PC-9 (cell line): Measurements from ENCODE around the gene ITGB3.

Experiments used
- EZH2 ChIP-seq: fragments of 200-600 bp; sonication (generic); IDR thresholded peaks from 2 replicates; pipeline ENCODE4 v1.8.0; 2017; ENCODE audit warnings: antibody characterized with exemption, low read depth
- TF ChIP-seq, protein P1 (sequence below): fragments of 200-600 bp; sonication (generic); conservative IDR thresholded peaks from 2 replicates; pipeline ENCODE4 v1.6.1; 2017; ENCODE audit warnings: mixed run types, antibody characterized with exemption, mild to moderate bottlenecking, moderate library complexity

DNA sequence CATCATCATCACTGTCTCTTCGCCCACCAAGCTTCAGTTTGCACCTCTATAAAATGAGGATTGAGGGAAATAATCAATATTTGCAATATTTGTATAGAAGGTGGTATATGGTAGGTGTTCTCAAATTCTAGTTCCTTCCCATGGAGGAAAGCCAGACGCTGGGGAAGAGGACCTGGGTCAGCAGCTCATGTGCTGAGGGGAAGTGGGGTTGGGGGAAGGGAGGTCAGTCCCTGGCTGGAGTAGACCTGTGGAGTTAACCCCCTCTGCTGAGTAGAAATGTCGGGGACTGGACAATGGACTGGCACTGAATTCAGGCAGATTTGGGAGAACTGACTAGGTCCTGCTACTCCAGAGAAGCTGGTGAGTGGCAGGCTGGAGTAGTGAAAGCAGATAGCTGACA lies 12.8 kb upstream of the ITGB3 start:
- TF ChIP-seq, protein P1, sequence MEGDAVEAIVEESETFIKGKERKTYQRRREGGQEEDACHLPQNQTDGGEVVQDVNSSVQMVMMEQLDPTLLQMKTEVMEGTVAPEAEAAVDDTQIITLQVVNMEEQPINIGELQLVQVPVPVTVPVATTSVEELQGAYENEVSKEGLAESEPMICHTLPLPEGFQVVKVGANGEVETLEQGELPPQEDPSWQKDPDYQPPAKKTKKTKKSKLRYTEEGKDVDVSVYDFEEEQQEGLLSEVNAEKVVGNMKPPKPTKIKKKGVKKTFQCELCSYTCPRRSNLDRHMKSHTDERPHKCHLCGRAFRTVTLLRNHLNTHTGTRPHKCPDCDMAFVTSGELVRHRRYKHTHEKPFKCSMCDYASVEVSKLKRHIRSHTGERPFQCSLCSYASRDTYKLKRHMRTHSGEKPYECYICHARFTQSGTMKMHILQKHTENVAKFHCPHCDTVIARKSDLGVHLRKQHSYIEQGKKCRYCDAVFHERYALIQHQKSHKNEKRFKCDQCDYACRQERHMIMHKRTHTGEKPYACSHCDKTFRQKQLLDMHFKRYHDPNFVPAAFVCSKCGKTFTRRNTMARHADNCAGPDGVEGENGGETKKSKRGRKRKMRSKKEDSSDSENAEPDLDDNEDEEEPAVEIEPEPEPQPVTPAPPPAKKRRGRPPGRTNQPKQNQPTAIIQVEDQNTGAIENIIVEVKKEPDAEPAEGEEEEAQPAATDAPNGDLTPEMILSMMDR: no peak
- no peak for TF ChIP-seq EZH2
